ENCODE results near the gene PPP2R5C.

The PPP2R5C gene

GRCh38 chr14:101878211-101878821 lies 116.8 kb downstream of the PPP2R5C start:
- no peak overlapping the region for H3K4me3 ChIP-seq (ENCODE audit: low read length)
- TF ChIP-seq, protein P1, sequence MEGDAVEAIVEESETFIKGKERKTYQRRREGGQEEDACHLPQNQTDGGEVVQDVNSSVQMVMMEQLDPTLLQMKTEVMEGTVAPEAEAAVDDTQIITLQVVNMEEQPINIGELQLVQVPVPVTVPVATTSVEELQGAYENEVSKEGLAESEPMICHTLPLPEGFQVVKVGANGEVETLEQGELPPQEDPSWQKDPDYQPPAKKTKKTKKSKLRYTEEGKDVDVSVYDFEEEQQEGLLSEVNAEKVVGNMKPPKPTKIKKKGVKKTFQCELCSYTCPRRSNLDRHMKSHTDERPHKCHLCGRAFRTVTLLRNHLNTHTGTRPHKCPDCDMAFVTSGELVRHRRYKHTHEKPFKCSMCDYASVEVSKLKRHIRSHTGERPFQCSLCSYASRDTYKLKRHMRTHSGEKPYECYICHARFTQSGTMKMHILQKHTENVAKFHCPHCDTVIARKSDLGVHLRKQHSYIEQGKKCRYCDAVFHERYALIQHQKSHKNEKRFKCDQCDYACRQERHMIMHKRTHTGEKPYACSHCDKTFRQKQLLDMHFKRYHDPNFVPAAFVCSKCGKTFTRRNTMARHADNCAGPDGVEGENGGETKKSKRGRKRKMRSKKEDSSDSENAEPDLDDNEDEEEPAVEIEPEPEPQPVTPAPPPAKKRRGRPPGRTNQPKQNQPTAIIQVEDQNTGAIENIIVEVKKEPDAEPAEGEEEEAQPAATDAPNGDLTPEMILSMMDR (IDR thresholded peaks at IDR 0.05; ENCODE audit: insufficient read depth, low read depth, low read length, missing control alignments): no peak
- no peak for DNase-seq (ENCODE audit: low read depth)

DNA sequence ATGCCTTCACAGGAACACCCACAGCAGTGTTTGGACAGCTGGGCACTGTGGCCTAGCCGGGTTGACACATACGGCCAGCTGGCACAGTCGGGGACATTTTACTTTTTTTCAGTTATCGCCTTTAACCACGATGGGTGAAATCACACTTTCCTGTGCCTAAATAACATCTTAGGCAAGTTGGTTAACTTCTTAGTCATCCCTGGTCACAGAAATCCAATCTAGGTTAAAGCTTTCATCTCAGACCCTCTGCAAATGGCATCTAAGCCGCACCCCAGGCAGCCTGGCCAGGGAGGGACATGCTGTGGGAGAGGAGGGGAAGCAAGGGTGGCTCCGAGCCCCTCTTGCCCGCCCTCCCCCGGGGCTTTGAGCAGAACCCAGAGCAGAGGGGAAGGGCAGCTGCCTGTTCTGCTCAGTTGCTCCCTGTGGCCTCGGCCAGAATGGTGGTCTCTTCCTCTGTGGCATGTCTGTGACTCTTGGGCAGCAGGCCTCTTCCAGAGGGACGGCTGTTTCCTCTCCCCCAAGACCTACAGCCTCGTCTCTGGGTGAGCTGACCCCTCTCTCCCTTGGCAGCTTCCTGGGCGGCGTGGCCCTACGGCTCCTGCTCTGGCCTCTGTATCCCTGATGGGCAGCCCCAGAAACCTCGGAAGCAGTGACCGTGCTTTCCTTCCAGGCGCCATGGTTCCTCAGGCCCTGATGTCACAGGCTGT lies 117.5 kb downstream of the PPP2R5C start:
- H3K4me3 ChIP-seq (ENCODE audit: low read length): no peak overlapping the region
- DNase-seq (ENCODE audit: low read depth): no peak
- TF ChIP-seq, protein P1 (IDR thresholded peaks at IDR 0.05; ENCODE audit: insufficient read depth, low read depth, low read length, missing control alignments): no peak

DNA sequence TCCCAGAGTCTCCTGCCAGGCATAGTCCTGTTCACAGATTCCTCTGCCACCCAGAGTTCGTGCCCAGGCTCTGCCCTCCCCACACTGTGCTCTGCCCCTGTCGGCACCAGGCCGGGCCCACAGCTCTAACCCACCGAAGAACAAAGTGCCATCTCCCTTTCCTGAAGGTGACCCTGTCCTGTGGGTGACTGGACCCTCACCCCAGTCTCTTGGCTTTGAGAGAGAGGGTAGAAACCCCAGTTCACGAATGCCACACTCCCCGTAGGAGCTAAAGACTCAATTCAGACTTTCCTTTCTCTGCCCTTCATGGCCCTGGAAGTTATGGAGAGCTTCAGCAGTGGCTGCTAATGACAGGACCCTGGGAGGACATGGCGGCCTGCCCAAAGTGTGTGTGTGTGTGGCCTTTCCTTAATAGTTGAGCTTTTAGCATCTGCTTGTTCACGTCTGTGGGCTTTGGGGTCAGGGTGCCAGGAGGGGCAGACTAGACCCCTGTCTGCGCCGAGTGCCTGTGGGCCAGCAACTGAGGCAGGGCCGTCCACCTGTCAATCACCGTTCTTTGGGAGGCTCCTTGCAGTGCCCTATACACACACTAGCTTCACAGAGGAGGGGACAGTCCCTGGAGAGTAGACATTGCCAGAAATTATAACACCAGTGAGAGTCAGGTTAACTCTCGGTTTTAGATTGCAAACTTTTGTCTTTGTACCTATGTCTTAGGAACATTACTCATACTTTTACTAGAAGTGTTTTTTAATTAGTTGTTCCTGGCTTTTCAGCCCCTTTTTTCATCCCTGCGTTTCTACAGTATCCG lies 118.2 kb downstream of the PPP2R5C start:
- H3K4me3 ChIP-seq (ENCODE audit: low read length): no peak overlapping the region
- DNase-seq (ENCODE audit: low read depth): no peak
- TF ChIP-seq, protein P1 (IDR thresholded peaks at IDR 0.05; ENCODE audit: insufficient read depth, low read depth, low read length, missing control alignments): no peak

DNA sequence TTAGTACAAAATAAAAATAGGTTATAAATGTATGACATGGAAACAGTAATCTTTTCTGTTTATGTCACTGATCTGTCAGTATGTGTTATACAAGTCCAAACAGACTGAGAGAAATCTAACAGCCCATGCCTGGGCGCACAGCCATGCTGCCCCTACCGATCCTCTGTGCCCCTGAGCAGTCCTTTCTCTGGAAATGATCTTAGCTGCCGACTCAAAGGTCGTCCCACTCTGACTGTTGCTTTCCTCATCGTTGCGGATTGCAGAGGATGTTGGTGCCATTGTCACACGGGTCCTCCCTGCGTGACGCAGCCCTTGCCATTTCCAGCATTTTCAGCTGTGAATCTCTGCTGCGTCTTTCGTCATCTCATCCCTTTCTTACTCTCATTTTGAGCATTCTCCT lies 119.9 kb downstream of the PPP2R5C start:
- DNase-seq (ENCODE audit: low read depth): no peak
- H3K4me3 ChIP-seq (ENCODE audit: low read length): no peak overlapping the region
- TF ChIP-seq, protein P1 (IDR thresholded peaks at IDR 0.05; ENCODE audit: insufficient read depth, low read depth, low read length, missing control alignments): no peak

DNA sequence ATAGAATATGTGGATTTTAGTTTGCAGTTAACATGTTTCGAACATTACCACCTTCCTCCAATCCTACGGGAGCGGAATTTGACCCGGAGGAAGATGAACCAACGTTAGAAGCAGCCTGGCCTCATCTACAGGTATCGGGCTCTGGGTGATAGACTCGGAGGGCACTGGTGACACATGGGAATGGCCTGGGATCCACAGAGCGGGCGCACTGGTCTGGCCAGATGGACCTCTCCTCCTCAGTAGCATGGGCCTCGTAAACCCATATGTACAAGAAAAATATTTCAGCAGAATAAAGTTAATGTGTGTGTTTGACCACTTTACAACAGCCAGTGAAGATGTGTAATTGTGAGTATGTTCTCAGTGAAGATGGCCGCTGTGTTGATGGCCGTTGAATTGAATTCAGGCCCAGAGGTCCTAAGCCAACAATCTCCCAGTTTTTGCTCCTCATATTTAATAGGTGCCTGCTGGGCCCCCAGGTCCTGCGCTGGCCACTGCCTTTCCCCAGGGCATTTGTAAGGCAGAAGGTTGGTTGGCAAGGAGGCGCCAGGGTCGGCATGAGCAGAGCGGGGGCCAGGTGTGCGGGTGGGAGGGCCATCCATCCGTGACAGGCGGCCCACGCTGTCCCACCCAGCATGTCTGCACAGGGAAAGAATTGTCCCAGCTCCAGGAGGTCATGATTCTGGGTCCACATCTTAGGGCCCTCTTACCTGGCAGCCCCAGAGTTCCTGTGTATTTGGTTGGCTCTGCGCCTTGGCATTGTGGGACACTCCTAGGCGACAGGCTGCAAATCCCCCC lies 120.8 kb downstream of the PPP2R5C start:
- no peak for DNase-seq (ENCODE audit: low read depth)
- TF ChIP-seq, protein P1 (IDR thresholded peaks at IDR 0.05; ENCODE audit: insufficient read depth, low read depth, low read length, missing control alignments): no peak
- no peak overlapping the region for H3K4me3 ChIP-seq (ENCODE audit: low read length)

DNA sequence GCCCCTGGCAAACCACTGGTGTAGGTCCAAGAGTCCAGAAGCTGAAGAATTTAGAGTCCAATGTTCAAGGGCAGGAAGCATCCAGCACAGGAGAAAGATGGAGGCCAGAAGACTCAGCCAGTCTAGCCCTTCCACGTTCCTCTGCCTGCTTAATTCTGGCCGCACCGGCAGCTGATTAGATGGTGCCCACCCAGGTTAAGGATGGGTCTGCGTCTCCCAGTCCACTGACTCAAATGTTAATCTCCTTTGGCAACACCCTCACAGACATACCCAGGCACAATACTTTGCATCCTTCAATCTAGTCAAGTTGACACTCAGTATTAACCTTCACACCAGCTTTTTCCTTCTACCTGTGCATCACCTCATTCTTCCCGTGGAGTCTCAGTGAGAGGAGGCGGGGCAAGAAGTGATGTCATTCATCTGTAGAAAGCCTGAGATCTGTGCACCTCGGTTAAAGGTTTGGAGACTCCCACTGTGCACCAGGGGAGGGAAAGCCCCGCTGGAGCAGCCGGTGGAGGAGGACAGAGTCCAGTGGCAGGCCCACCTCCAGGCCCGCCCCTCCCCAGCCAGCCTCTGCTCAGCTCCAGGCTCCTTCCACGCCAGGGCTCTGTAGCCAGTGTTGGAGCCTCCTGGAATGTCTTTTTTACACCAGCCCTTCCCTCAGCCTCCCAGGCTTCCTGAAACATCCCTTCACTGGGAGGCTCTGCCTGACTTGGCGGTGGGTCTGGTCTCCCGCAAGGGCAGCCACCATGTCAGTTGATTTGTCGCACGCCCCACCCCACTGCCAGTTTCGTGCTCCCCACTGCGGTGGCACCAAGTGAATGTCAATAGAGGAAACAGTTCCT lies 122.8 kb downstream of the PPP2R5C start:
- TF ChIP-seq, protein P1 (IDR thresholded peaks at IDR 0.05; ENCODE audit: insufficient read depth, low read depth, low read length, missing control alignments): no peak
- DNase-seq (ENCODE audit: low read depth): no peak
- H3K4me3 ChIP-seq (ENCODE audit: low read length): no peak overlapping the region
